Left renal cortex interstitium (tissue), 4 donors: Measurements from ENCODE around the gene IGSF11. TPM values are rescaled to one million over a fixed set of nuclear protein-coding genes. Genes with fewer than 3 reads are reported as not detected.
"Not testable (repeated sequence)": the region's sequence is repeated elsewhere in the genome, so short reads cannot be mapped to it uniquely, and the experiment has no call there.

Experiments
- DNase-seq, 4 donors: peaks; one replicate each; pipeline ENCODE4 v3.0.0-alpha.2; 2013; ENCODE audit warnings: low read depth in 4 of 4, low spot score in 2 of 4, missing footprints in 1 of 4
- polyA plus RNA-seq, 4 donors: library from polyadenylated mRNA; unstranded; fragments of 120-200 nt; gene quantifications; one replicate each; pipeline ENCODE4 v1.2.1, GENCODE V29; 2013; ENCODE audit not compliant: insufficient read length in 4 of 4

Gene IGSF11
- polyA plus RNA-seq, 4 donors, result 3.9 to 6.0 (median 5.2) TPM

- no peak for DNase-seq
These were observed 43.7 kb downstream of the IGSF11 start for GRCh38 chr3:118990823-118991560.

DNA sequence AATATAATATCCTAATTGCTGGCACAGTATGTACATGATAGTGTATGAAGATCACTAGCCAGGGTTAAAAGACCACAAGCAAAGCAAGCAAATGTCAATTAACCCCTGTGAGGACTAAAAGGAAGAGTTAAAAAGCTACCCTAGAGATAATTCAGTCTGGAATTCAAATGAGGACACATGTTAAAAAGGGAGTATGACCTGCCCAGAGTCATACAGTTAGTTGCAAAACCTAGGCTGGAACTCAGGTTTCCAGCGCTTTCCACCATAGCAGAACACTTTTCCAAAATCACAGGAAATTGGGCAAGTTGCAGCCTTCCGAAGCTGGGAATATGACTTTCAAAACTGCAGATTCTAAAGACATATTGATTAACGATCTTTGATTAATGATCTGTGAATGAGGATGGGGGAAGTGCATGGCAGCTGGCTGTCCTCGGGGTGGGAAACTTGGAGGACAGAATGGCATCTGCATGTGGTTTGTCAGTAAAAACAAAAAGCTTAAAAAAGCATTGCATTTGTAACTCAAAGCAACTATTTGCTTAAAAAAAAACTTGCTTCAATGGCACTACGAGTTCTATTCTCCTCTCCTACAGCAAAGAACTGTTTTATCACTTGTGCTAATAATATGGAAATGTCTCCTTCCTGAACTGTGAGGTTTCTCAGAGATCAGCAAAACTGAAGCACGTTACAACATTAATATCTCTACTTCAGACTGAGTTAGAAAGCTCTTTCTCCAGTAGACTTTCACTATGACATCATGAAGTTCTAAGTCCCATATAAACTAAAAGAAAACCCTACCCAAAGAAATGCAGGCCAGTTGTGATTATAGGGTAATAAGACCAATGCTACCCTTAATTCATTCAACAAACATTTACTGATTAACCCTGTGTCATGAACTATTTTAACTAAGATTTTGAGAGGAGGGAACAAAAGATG lies 46.2 kb downstream of the IGSF11 start:
- DNase-seq, result no peak

- DNase-seq, result no peak
These were observed 47.2 kb downstream of the IGSF11 start for GRCh38 chr3:118987477-118987876.

DNA sequence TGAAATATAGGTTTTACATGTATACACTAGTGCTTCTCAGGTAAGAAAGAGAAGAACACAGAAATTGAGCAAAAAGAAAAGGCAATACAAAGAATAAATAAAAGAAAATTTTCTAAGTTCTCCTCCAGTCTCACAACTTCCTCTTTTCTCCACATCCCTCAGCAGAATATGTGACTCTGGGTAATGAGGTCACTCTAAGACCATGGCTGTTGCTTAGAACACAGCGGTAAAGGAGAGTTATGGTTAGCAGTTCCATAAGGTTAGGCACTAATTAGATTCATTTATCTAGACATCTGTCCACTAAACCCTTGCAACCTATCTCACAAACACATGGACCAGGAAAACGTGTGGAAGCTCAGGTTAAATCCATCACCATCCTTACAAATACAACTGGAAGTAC lies 47.9 kb downstream of the IGSF11 start:
- no peak for DNase-seq

- DNase-seq, result no peak
These were observed 49.9 kb downstream of the IGSF11 start for GRCh38 chr3:118984699-118985098.

DNA sequence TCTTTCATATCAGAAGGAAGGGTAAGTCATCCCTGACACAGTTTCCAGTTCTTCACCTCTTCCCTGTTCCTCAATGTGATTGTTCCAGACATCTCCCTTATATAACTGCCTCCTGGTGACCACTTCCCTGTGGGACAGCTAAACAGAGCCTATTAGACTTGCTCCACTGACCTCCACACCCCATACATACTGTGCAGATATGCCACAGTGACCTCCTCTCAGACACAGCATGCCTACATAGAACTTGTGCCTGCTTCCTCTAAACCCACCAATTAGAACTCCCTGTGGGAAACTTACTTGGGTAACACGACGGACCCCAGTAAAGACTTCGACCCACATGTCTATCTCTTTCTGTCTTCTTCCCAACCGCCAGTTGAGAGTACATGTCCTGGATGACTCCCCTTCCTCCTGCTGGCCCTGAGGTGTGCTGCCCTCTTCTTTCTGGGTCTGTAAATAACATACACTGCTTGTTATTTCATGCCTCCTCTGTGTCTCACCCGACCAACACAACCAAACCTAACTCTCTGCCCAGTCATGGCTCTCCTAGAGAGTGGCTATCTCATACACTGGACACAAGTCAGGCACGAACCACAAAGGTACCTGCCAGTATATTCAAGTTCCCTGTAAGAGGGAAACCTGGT lies 53.0 kb downstream of the IGSF11 start:
- DNase-seq, result no peak

- DNase-seq, result no peak
These were observed 53.8 kb downstream of the IGSF11 start for GRCh38 chr3:118980832-118981231.

- no peak for DNase-seq
These were observed 56.3 kb downstream of the IGSF11 start for GRCh38 chr3:118978393-118978758.

GRCh38 chr3:118977671-118978392 lies 56.8 kb downstream of the IGSF11 start:
- DNase-seq, result no peak

- no peak for DNase-seq
These were observed 57.5 kb downstream of the IGSF11 start for GRCh38 chr3:118977118-118977517.

DNA sequence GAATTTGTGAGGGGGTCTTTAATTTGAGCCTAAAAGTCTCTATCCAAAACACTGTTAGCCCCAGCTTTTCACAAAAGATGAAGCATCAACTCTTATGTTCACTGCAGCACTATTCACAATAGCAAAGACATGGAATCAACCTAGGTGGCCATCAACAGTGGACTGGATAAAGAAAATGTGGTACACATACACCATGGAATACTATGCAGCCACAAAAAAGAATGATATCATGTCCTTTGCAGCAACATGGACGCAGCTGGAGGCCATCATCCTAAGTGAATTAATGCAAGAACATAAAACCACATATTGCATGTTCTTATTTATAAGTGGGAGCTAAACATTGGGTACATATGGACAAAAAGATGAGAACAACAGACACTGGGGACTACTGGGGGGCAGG lies 59.2 kb downstream of the IGSF11 start:
- not testable (repeated sequence) for DNase-seq

GRCh38 chr3:118974356-118975097 lies 60.1 kb downstream of the IGSF11 start:
- DNase-seq, result no peak

- no peak for DNase-seq
These were observed 61.6 kb downstream of the IGSF11 start for GRCh38 chr3:118973050-118973449.

DNA sequence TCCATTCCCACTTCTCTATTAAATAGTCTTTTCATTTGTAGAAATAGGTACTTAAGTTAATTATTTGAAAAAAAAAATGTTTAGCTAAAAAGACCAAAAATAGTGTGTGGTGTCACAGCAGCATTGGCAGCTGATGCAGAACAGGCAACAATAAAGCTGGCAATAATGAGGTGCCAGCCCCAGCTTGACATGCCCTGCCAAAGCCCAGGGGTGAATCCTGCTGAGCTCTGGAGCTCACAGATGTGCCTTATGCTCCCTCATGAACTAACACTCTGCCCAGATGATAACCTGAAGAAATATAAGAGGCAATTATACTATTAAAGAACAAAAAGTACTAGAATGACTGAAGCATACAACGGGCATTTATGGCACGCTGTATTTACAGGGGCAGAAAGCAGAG lies 63.8 kb downstream of the IGSF11 start:
- no peak for DNase-seq

- no peak for DNase-seq
These were observed 66.0 kb downstream of the IGSF11 start for GRCh38 chr3:118968640-118969039.

GRCh38 chr3:118968111-118968510 lies 66.5 kb downstream of the IGSF11 start:
- no peak for DNase-seq

GRCh38 chr3:118966700-118967099 lies 67.9 kb downstream of the IGSF11 start:
- no peak for DNase-seq

DNA sequence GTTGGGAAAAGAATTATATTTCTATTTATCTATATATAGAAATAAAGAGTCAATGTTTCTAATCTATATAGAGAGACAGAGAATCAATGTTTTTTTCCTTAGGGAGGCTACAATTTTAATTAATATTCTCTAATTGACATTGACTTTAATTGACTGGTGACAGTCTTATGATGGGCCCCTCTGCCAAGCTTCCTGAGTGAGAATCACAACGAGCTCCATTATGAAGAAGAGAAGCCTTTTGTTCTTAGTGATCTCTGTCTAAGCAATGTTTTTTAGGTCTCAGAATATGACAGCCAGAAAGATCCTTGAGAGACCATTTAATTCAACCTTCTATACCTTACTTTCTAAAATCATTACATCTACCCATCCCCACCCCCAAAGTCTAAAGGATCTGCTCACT lies 70.9 kb downstream of the IGSF11 start:
- DNase-seq, result no peak

- DNase-seq, result no peak
These were observed 73.7 kb downstream of the IGSF11 start for GRCh38 chr3:118960876-118961450.
